Amniotic epithelial cell (primary cell): Measurements from ENCODE around the gene SCTR.

ENCODE experiments used
- DNase-seq: peaks from one replicate; pipeline ENCODE4 v3.0.0-alpha.2; 2010; ENCODE audit warnings: low read depth

The SCTR gene

DNA sequence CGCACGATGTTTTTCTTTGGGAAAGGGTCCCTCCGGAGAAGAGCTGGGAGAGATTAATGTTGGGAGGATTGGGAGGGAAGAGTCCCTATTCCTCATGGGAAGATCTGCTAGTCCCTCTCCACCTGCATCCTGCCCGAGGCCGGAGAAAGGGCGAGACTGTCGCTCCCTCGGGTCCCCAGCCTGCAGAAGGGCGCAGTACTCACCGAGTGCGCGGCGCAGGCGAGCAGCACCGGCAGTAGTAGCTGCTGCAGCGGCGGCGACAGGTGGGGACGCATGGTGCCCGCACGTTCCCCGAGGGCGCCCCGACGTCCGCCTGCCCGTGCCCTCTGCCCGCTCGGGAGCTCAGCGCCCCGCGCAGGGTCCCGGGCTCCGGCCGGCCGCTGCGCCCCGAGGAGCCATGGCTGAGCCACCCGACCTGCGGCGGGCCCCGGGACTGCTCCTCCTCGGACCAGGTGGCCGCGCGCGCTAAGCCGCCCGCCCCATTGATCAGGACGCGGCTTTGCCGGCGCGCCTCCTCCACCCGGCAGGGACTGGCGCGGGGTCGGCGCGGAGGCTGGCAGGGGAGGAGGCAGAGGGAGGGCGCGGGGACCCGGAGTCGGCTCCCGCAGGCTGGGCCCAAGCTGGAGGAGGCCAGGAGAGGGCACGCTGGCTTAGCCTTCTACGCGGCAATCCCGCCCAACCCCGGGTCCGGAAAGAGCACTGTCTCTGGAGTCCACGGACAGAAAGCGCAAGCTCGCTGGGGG, at the start of gene SCTR:
Gene SCTR, minus strand, starts transcription at position 532 of the 743 bp plus-strand sequence. Its CDS starts 257 bp downstream, at position 275.
- no peak for DNase-seq

DNA sequence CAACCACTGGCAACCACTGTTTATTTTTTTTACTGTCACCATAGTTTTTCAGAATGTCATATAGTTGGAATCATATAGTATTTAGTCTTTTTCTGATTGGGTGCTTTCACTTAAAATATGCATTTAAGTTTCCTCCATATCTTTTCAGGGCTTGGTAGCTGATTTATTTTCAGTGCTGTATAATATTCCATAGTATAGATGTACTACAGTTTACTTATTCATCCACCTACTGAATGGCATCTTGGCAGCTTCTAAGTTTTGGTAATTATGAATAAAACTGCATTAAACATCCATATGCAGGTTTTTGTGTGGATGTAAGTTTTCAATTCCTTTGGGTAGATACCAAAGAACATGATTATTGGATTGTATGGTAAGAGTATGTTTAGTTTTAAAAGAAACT, 43.0 kb upstream of the SCTR start:
- DNase-seq: no peak

- no peak for DNase-seq
Observed at GRCh38 chr2:119565481-119565880, 41.2 kb upstream of the SCTR start.

- no peak for DNase-seq
Observed at GRCh38 chr2:119553687-119554344, 29.5 kb upstream of the SCTR start.

DNA sequence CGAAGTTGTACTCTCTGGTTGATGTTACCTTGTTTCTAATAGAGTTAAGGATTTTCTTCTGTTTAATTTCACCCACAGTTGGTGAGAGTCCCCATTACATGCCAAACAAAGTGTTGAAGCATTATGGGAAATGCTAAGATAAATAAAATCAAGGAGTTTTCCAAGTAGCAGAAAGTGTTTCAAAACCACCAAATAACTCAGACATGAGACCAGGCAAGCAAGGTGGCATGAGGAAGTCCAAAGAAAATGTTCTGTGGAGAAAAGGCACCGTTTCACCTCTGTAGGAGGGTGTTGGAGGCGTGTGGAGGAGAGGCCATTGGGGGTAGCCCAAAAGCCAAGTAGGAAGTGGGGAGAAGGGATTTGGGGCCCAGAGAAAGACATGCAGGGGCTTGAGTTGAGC, 28.6 kb upstream of the SCTR start:
- DNase-seq: no peak

DNA sequence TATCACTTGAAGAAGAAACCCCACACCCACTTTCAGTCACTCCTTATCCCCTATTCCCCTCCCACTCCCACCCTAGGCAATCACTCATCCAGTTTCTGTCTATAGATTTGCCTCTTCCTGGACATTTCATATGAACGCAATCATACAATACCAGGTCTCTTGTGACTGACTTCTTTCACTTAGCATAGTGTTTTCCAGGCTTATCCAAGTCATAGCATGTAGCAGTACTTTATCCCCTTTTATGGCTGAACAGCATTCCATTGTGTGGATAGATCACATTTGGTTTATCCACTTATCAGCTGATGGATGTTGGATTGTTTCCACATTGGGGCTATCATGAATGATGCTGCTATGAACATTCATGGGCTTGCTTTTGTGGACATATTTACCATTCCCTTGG, 26.6 kb upstream of the SCTR start:
- peak; percentile 24 for DNase-seq

DNA sequence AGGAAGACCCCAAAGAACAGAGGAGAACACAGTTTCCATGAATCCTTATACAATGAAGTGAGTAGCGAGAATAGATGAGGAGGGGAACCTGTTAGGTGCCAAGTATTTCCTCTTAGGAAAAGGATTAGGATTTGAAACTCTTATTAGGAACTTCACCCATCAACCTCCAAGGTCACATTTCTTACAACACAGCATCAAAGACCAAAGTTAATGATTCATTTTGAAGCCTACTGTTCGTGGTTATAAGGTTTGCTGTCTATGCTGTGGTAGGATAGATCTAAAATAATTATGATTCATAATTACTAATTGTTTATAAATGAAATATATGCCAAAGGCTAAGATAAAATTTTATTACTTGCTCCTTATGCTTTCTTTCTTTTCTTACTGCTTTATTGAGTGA, 26.1 kb upstream of the SCTR start:
- DNase-seq: peak; percentile 38

DNA sequence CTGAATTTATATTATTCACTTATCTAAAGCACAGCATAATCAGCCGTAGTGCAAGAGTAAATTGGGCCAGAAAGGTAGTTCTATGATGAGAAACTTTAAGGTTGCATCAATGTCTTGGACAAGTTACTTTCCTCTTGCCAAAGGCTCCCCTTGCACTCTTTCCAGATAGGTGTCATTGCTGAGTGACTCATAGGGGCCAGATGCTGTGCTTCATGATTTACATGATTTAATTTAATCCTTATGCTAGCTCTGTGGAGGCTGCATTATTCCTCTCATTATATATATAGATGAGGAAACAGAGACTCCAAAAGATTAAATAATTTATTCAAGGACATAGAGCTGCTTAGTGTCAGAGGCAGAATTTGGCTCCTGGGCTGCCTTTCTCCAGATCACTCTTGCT, 25.0 kb upstream of the SCTR start:
- peak; percentile 81 for DNase-seq

GRCh38 chr2:119548516-119549120, 24.3 kb upstream of the SCTR start:
- no peak for DNase-seq

GRCh38 chr2:119546447-119546767, 22.1 kb upstream of the SCTR start:
- peak; percentile 69 for DNase-seq

GRCh38 chr2:119545754-119546446, 21.6 kb upstream of the SCTR start:
- DNase-seq: peak; percentile 98

DNA sequence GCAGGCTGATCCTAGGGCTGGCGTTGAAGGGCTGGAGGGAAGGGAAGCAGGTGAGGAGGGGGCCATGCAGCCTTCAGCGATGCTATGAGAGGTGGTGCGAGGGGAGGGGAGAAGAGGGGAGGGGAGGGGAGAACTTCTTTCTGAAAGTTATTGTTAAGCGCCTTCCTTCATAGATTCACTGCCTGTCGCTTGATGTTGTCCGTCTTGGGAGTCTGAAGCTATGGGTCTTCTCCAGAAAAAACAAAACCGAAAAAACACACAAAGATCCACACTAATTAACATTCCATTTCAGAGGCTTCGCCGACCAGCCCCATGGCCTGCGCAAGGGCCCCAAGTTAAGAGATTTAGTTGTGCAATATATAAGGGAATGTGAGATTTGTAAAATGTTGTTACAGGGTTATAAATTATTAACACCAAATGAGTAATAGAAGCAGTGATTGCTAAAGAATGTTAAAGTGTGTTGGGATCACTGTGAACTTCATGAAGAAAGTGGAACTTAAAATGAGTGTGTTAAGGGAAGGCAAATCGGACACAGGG, 20.7 kb upstream of the SCTR start:
- DNase-seq: peak; percentile 89

- DNase-seq: peak; percentile 72
Observed at GRCh38 chr2:119544075-119544938, 20.0 kb upstream of the SCTR start, which contains the start of gene CFAP221. CFAP221 (plus strand) TSS chr2:119544449; CDS start chr2:119546132, 1,683 bp downstream.

DNA sequence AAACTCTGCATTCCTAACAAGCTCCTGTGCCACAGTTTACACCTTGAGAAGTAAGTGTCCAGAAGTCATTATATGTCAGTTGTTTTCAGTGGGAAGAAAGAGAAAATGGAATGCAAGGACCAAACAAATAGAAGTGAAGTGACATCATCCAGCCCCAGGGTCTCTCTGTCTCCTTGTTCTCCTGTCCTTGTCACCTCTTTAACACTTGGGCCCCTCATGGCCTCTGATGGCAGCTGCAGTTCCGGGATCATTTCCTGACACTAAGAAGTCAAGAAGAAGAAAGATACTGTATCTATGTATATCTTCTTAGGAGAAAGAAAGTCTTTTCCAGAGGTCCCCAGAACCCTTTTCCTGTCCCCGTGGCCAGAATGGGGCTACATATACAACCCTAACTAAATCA, 17.2 kb upstream of the SCTR start:
- no peak for DNase-seq

GRCh38 chr2:119537792-119538191, 13.5 kb upstream of the SCTR start:
- DNase-seq: no peak

GRCh38 chr2:119536707-119537106, 12.4 kb upstream of the SCTR start:
- DNase-seq: no peak

DNA sequence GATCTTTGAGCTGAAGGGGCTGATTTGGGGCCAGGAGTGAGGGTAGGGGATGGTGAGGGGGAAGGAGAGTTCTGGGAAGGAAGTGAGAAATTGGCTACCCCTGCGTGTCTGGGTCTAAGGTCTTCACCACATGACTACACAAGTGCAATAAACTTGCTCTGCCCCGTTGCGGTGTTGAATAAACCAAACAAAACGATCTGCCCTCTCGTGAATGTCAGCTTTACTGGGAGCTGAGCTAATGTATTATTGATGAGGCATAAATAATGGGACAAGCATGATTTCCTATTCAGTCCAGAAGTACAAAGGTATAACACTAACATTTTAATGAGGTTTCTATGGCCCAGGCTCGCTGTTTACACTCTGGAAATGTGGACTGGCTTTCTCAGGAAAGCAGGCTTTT, 11.9 kb upstream of the SCTR start:
- DNase-seq: no peak

- no peak for DNase-seq
Observed at GRCh38 chr2:119533560-119533959, 9.3 kb upstream of the SCTR start.

DNA sequence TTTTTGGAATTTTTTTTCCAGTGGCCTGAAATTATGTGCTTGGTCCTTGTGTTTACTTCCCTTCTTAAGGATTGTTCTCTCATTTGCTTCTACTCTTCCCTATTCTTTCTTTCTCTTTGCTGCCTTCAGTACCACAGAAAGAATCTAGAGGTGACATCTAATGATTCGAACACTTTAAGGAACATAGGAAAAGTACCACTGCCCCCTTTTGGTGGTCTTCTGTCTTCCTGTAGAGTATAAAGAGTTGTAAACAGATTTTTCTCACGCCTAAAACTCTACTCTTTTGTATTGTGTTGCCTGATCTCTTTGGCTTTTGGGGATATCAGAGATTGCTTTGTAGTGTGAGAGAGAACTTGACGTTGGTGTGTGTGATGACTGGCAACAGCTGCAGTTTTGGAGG, 7.0 kb upstream of the SCTR start:
- DNase-seq: no peak

- DNase-seq: no peak
Observed at GRCh38 chr2:119527999-119528398, 3.7 kb upstream of the SCTR start.

GRCh38 chr2:119525614-119526013, 1.3 kb upstream of the SCTR start:
- no peak for DNase-seq
